ENCODE results near the gene OPCML.

DNA sequence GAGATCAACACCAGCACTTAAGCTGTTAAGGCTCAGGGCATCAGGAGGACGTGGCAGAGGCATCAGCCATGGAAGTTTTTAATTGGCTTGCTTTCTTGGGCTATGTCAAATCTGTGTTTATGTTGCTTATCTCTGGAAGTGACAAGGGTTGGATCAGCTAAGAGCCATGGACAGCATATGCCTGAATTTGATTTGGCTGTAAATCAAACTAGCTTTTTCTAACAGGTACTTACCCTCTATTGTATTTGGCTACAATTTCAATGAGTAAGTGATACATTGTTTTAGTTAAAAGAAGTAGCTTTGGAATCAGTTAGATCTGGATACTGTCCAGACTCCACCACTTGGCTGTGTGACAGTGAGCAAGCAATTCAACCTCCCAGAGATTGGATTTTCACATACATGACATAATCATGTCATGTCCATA, 936.6 kb downstream of the OPCML start:
- no peak for TF ChIP-seq CTCF (conservative IDR thresholded peaks at IDR 0.05; ENCODE audit: low read length)
- no peak for TF ChIP-seq EZH2phosphoT487 (IDR thresholded peaks at IDR 0.05; ENCODE audit: borderline replicate concordance)
